Rectal smooth muscle tissue (tissue), 1 donor: ENCODE results near the gene ADAM17.
"Not testable (repeated sequence)": the region's sequence is repeated elsewhere in the genome, so short reads cannot be mapped to it uniquely, and the experiment has no call there.

Experiments used
- H3K27ac ChIP-seq: one replicate; pipeline ENCODE4 v1.7.0; 2013; ENCODE audit warnings: low read depth, low read length, inconsistent platforms
- H3K27me3 ChIP-seq: one replicate; pipeline ENCODE4 v1.7.0; 2013; ENCODE audit warnings: low read length; ENCODE audit not compliant: control insufficient read depth, insufficient read depth
- H3K36me3 ChIP-seq: one replicate; pipeline ENCODE4 v1.7.0; 2013; ENCODE audit warnings: low read length; ENCODE audit not compliant: control insufficient read depth, insufficient read depth
- H3K4me1 ChIP-seq: one replicate; pipeline ENCODE4 v1.7.0; 2013; ENCODE audit warnings: low read length; ENCODE audit not compliant: control insufficient read depth, insufficient read depth
- H3K4me3 ChIP-seq: one replicate; pipeline ENCODE4 v1.7.0; 2013; ENCODE audit warnings: low read length
- H3K9ac ChIP-seq: one replicate; pipeline ENCODE4 v1.7.0; 2013; ENCODE audit warnings: low read length

ADAM17 gene

GRCh38 chr2:9585486-9585885, 29.9 kb upstream of the ADAM17 start:
- no peak overlapping the region for H3K27ac ChIP-seq
- no peak overlapping the region for H3K9ac ChIP-seq
- no peaks in the 10 kb centered on the region for H3K27me3 ChIP-seq
- H3K4me1 ChIP-seq = no peaks in the 10 kb centered on the region
- peaks cover 8% of the 10 kb centered on the region for H3K36me3 ChIP-seq
- H3K4me3 ChIP-seq = no peak overlapping the region

DNA sequence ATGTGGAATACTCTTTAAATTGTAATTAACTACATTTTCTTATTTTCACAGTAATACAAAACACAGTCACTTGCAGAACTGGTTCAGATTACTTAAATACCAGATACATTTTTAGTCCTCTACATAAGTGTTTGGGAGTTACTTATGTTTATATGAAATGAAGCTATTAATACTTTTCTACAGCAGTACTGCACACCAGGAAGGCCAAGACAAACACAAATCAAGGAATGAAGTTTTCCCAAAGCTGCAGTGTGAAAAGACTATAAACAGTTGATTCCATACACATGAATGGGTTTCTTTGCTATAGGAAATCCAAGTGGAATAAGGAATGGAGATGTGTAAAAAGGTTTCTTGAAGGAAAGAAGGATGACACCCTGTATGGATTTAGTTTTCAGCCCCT, 29.3 kb upstream of the ADAM17 start:
- H3K9ac ChIP-seq, H3K27me3 ChIP-seq, H3K27ac ChIP-seq, H3K4me3 ChIP-seq, H3K4me1 ChIP-seq, H3K36me3 ChIP-seq: not testable (repeated sequence)

DNA sequence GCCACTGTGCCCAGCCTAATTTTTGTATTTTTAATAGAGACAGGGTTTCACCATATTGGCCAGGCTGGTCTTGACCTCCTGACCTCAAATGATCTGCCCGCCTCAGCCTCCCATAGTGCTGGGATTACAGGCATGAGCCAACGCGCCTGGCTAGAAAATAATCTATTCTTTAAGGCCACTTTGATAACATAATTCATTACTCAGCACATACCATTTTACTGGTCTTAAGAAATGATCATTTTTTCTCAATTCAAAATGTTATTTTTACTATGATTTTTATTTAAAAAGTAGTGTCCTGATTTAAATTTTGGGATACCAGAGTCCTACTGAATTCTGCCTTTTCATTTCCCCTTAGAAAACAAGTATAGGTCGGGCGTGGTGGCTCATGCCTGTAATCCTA, 27.0 kb upstream of the ADAM17 start:
- H3K27me3 ChIP-seq = no peaks in the 10 kb centered on the region
- no peak overlapping the region for H3K27ac ChIP-seq
- no peaks in the 10 kb centered on the region for H3K4me1 ChIP-seq
- peaks cover 9% of the 10 kb centered on the region for H3K36me3 ChIP-seq
- no peak overlapping the region for H3K4me3 ChIP-seq
- H3K9ac ChIP-seq = no peak overlapping the region

DNA sequence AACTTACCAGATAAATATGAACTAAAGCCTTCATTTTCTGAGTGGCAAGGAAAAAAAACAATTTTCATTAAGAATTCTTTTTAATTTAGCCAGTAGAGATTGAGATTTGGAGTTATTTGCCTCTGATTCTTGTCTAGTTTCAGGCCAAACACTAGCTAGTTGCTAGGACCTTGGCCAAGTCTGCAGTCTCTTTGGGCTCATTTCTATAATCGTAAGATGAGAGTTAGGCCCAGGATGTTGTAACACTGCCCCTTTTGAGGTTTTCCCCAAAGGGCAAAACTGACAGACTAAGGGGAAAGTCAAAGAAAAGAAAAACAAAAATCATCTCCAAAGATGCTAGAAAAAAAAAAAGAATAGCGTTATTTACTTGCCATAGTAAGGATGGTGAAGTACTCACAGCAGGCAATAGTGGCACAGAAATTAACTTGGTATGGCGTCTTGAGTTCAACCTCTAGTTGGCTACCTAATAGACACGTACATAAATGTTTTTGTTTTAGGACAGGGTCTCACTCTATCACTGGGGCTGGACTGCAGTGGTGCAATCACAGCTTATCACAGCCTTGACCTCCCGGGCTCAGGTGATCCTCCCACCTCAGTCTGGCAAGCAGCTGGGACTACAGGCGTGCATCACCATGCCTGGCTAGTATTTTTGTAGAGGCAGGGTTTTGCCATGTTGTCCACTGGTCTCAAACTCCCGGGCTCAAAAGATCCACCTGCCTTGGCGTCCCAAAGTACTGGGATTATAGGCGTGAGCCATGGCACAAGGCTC, 23.0 kb upstream of the ADAM17 start:
- no peak overlapping the region for H3K27ac ChIP-seq
- H3K4me1 ChIP-seq = no peaks in the 10 kb centered on the region
- no peak overlapping the region for H3K4me3 ChIP-seq
- no peaks in the 10 kb centered on the region for H3K27me3 ChIP-seq
- H3K9ac ChIP-seq = no peak overlapping the region
- peaks cover 5% of the 10 kb centered on the region for H3K36me3 ChIP-seq

DNA sequence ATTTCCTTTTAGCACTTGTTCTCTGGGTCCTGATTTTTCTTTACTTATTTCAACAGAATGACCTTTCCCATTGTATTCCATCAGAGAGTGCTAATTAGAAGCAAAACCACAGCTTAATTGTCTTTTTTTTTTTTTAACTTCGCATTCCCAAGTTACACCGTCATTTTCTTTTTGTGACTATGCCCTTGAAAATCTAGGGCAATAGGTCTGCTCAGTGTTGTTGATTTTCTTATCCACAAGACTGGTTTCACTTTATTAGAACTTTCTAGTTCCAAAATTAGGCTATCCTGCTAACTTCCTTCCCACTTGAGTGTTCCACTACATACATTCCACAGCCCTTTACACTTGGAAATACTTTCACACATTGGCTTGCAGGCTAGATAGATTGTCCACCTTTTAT, 18.7 kb upstream of the ADAM17 start:
- Histone ChIP-seq H3K27ac (no peak overlapping the region), H3K4me3 (no peak overlapping the region), H3K9ac (no peak overlapping the region), H3K36me3 (no peaks in the 10 kb centered on the region), H3K27me3 (no peaks in the 10 kb centered on the region), H3K4me1 (no peaks in the 10 kb centered on the region)

DNA sequence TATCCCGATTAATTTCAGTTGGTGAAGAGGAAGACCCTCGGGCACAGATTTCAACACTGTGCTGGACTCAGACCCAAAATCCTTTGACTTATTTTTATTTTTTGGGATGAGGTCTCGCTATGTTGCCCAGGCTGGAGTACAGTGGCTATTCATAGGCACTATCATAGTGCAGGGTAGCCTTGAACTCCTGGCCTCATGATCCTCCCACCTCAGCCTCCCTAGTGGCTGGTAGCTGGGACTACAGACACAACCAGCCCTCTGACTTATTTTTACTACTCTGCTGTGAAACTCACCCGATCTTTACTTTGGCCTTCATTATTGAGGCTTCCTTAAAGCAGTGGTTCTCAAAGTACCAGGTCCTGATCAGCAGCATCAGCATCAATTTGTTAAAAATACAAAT, 18.2 kb upstream of the ADAM17 start:
- no peak overlapping the region for H3K27ac ChIP-seq
- no peaks in the 10 kb centered on the region for H3K36me3 ChIP-seq
- no peak overlapping the region for H3K9ac ChIP-seq
- no peaks in the 10 kb centered on the region for H3K4me1 ChIP-seq
- no peak overlapping the region for H3K4me3 ChIP-seq
- H3K27me3 ChIP-seq = no peaks in the 10 kb centered on the region

GRCh38 chr2:9573013-9573720, 17.5 kb upstream of the ADAM17 start:
- Histone ChIP-seq H3K27ac (no peak overlapping the region), H3K4me1 (no peaks in the 10 kb centered on the region), H3K4me3 (no peak overlapping the region)

GRCh38 chr2:9570182-9571060, 14.8 kb upstream of the ADAM17 start:
- H3K4me1 ChIP-seq = no peaks in the 10 kb centered on the region
- H3K27me3 ChIP-seq = no peaks in the 10 kb centered on the region
- no peaks in the 10 kb centered on the region for H3K36me3 ChIP-seq
- no peak overlapping the region for H3K4me3 ChIP-seq
- H3K9ac ChIP-seq = no peak overlapping the region
- H3K27ac ChIP-seq = no peak overlapping the region

More at GRCh38 chr2:9573013-9573720, 17.5 kb upstream of the ADAM17 start:
- Histone ChIP-seq H3K9ac (no peak overlapping the region), H3K27me3 (no peaks in the 10 kb centered on the region), H3K36me3 (no peaks in the 10 kb centered on the region)

- no peak overlapping the region for H3K9ac ChIP-seq
- peaks cover 5% of the 10 kb centered on the region for H3K4me1 ChIP-seq
- H3K4me3 ChIP-seq = no peak overlapping the region
- H3K36me3 ChIP-seq = no peaks in the 10 kb centered on the region
- no peaks in the 10 kb centered on the region for H3K27me3 ChIP-seq
- peak overlapping the region; percentile 89 for H3K27ac ChIP-seq
Observed at GRCh38 chr2:9565436-9566153, 10.0 kb upstream of the ADAM17 start.

DNA sequence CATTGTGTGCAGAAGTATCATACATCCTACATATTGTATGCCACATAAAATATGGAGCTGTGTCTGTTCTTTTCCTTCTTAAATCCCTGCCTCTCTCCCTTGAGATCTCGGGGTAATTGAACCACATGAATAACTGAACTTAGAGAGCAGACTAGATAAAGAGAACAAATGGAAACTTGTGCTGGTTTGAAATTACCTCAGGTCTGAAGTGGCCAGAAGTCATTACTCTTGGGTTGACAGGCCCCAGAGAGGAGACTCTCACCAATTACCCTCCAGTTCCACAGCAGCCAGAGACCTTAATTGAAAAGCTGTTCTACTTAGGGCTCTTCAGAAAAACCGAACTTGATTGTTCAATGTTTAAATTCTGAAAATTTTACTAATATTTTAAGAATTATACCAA, 5.0 kb upstream of the ADAM17 start:
- Histone ChIP-seq H3K9ac (no peak overlapping the region), H3K27ac (no peak overlapping the region), H3K27me3 (no peaks in the 10 kb centered on the region), H3K36me3 (no peaks in the 10 kb centered on the region), H3K4me3 (no peak overlapping the region), H3K4me1 (peaks cover 7% of the 10 kb centered on the region)

- Histone ChIP-seq H3K9ac (no peak overlapping the region), H3K27ac (no peak overlapping the region), H3K4me1 (peaks cover 9% of the 10 kb centered on the region), H3K36me3 (no peaks in the 10 kb centered on the region), H3K27me3 (no peaks in the 10 kb centered on the region), H3K4me3 (no peak overlapping the region)
Observed at GRCh38 chr2:9558948-9559381, 3.3 kb upstream of the ADAM17 start.
